Measurements from ENCODE around the gene IFI27L1. TPM values are rescaled to one million over a fixed set of nuclear protein-coding genes. Genes with fewer than 3 reads are reported as not detected.

The IFI27L1 gene
- total RNA-seq, 4 donors from 2014 or later: 7.1 to 10.3 (median 8.3) TPM

GRCh38 chr14:94110552-94111181 is 29.6 kb downstream of the IFI27L1 start, which contains the start of gene IFI27:
IFI27 (plus strand) TSS chr14:94110736.
- Histone ChIP-seq H3K4me1 (peaks cover 0 to 3% of the 10 kb centered on the region in 2 donors), H3K4me3 (peak within 1 kb of the TSS; percentile 37 to 61 (median 42)), H3K27ac (peak within 1 kb of the TSS; percentile 68 to 85 (median 80)), H3K36me3 (no peaks in the 10 kb centered on the region), H3K9me3 (no peaks in the 10 kb centered on the region), H3K27me3 (no peaks in the 10 kb centered on the region)
- DNase-seq: peak in 1 of 2 donors; percentile 48
- intact Hi-C loops (cut with DNase I; ENCODE audit: low total_unique reads): no loop called here
- in situ Hi-C loops (cut with MboI; ENCODE audit: low sequenced_read_pairs in 4 of 4): no loop called here
- peak; percentile 57 to 61 for ATAC-seq
- TF ChIP-seq POLR2A (IDR thresholded peaks at IDR 0.05) (peak; percentile 57 to 74), CTCF (IDR thresholded peaks at IDR 0.05 in 4 of 5, conservative IDR thresholded peaks at IDR 0.05 in 1 of 5) (no peak)

GRCh38 chr14:94111276-94112095 is 30.4 kb downstream of the IFI27L1 start:
- in situ Hi-C loops (cut with MboI; ENCODE audit: low sequenced_read_pairs in 4 of 4): no loop called here

GRCh38 chr14:94112513-94113063 is 31.5 kb downstream of the IFI27L1 start:
- TF ChIP-seq CTCF (IDR thresholded peaks at IDR 0.05 in 4 of 5, conservative IDR thresholded peaks at IDR 0.05 in 1 of 5): no peak
- TF ChIP-seq POLR2A (IDR thresholded peaks at IDR 0.05): no peak
- no peaks in the 10 kb centered on the region for H3K36me3 ChIP-seq
- no peaks in the 10 kb centered on the region for H3K27me3 ChIP-seq
- no peak for DNase-seq
- peak overlapping the region; percentile 37 to 61 (median 42) for H3K4me3 ChIP-seq
- no peaks in the 10 kb centered on the region for H3K9me3 ChIP-seq
- H3K27ac ChIP-seq: peak overlapping the region; percentile 68 to 85 (median 80)
- peaks cover 0 to 3% of the 10 kb centered on the region in 2 donors for H3K4me1 ChIP-seq
- no peak for ATAC-seq
- in situ Hi-C loops (cut with MboI; ENCODE audit: low sequenced_read_pairs in 4 of 4) (no loop called here), intact Hi-C loops (cut with DNase I; ENCODE audit: low total_unique reads) (no loop called here)

More at GRCh38 chr14:94111276-94112095, 30.4 kb downstream of the IFI27L1 start:
- ATAC-seq: no peak
- Histone ChIP-seq H3K9me3 (no peaks in the 10 kb centered on the region), H3K27me3 (no peaks in the 10 kb centered on the region), H3K27ac (peak overlapping the region; percentile 68 to 85 (median 80)), H3K4me1 (peaks cover 0 to 3% of the 10 kb centered on the region in 2 donors), H3K36me3 (no peaks in the 10 kb centered on the region), H3K4me3 (peak overlapping the region; percentile 37 to 61 (median 42))
- intact Hi-C loops (cut with DNase I; ENCODE audit: low total_unique reads): no loop called here
- DNase-seq: no peak
- TF ChIP-seq CTCF (IDR thresholded peaks at IDR 0.05 in 4 of 5, conservative IDR thresholded peaks at IDR 0.05 in 1 of 5) (no peak), POLR2A (IDR thresholded peaks at IDR 0.05) (no peak)

- Histone ChIP-seq H3K27me3 (no peaks in the 10 kb centered on the region), H3K36me3 (no peaks in the 10 kb centered on the region), H3K4me3 (peak overlapping the region in 3 of 4 donors; percentile 37 to 61 (median 43)), H3K4me1 (peaks cover 0 to 3% of the 10 kb centered on the region in 2 donors), H3K9me3 (no peaks in the 10 kb centered on the region), H3K27ac (peak overlapping the region; percentile 56 to 85 (median 80))
- no peak for DNase-seq
- in situ Hi-C loops (cut with MboI; ENCODE audit: low sequenced_read_pairs in 4 of 4): no loop called here
- TF ChIP-seq POLR2A (IDR thresholded peaks at IDR 0.05): no peak
- TF ChIP-seq CTCF (IDR thresholded peaks at IDR 0.05 in 4 of 5, conservative IDR thresholded peaks at IDR 0.05 in 1 of 5): no peak
- ATAC-seq: no peak
- intact Hi-C loops (cut with DNase I; ENCODE audit: low total_unique reads): no loop called here
These were observed 32.0 kb downstream of the IFI27L1 start for GRCh38 chr14:94113073-94113472.
